ENCODE measurements around the gene ANP32E. TPM values are rescaled to one million over a fixed set of nuclear protein-coding genes. Genes with fewer than 3 reads are reported as not detected.

The ANP32E gene
- total and polyA plus RNA-seq, 2 of the 13 experiments (the other 11 are each of a cell fraction or from before 2014, with no cell fraction given) = 10.3 to 53.0 TPM

DNA sequence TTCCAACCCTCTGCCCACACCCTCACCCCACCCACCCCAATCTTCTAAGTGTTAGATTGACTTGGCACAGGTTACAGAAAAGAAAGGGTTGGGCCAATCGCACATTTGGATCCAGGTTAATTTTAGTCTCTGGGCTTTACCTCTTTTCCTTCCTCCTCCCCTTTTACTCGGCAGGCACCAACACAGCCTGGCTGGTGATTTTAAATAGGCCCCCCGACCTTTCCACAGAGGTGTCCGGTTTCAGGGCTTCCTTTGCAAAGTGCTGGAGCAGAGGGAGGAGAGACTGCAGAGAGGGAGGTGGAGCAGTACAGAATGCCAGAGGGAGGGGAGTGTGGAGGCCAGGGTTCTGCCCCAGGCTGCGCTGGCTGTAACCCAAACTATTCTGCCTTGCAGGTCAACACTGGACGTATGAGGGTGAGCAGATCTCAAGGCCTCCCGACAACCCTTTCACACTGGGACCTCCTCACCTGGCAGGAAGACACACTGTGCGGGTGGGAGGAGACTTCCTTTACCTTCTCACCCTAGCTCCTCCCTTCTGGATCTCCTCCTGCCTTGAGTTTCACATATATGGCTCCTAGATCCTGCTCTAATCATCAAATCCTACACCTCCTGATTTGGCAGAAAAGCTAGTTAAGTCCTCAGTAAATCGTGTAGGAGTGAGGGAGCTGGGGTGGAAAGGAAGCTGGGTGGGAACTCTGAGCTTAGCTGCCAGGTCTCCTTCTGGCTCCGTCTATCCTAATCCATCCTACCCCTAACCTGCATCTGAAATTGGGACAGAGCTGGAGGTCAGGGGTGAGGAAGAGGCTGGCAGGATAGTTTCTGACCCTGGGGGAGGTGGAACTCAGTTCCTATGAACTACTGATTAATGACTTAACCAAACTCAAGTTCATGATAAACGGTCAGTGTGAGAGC lies 24.1 kb upstream of the ANP32E start (continued):
- TF ChIP-seq, protein P1, sequence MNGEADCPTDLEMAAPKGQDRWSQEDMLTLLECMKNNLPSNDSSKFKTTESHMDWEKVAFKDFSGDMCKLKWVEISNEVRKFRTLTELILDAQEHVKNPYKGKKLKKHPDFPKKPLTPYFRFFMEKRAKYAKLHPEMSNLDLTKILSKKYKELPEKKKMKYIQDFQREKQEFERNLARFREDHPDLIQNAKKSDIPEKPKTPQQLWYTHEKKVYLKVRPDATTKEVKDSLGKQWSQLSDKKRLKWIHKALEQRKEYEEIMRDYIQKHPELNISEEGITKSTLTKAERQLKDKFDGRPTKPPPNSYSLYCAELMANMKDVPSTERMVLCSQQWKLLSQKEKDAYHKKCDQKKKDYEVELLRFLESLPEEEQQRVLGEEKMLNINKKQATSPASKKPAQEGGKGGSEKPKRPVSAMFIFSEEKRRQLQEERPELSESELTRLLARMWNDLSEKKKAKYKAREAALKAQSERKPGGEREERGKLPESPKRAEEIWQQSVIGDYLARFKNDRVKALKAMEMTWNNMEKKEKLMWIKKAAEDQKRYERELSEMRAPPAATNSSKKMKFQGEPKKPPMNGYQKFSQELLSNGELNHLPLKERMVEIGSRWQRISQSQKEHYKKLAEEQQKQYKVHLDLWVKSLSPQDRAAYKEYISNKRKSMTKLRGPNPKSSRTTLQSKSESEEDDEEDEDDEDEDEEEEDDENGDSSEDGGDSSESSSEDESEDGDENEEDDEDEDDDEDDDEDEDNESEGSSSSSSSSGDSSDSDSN (CRISPR knock-in tag; IDR thresholded peaks at IDR 0.05) = 0 out of 2 replicates have a peak, but pooled peaks have one; percentile 30
- 0 out of 2 replicates have a peak, but pooled peaks have one; percentile 41 for TF ChIP-seq ZNF143 (CRISPR knock-in tag; IDR thresholded peaks at IDR 0.05)
- TF ChIP-seq, protein P2, sequence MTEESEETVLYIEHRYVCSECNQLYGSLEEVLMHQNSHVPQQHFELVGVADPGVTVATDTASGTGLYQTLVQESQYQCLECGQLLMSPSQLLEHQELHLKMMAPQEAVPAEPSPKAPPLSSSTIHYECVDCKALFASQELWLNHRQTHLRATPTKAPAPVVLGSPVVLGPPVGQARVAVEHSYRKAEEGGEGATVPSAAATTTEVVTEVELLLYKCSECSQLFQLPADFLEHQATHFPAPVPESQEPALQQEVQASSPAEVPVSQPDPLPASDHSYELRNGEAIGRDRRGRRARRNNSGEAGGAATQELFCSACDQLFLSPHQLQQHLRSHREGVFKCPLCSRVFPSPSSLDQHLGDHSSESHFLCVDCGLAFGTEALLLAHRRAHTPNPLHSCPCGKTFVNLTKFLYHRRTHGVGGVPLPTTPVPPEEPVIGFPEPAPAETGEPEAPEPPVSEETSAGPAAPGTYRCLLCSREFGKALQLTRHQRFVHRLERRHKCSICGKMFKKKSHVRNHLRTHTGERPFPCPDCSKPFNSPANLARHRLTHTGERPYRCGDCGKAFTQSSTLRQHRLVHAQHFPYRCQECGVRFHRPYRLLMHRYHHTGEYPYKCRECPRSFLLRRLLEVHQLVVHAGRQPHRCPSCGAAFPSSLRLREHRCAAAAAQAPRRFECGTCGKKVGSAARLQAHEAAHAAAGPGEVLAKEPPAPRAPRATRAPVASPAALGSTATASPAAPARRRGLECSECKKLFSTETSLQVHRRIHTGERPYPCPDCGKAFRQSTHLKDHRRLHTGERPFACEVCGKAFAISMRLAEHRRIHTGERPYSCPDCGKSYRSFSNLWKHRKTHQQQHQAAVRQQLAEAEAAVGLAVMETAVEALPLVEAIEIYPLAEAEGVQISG (CRISPR knock-in tag; IDR thresholded peaks at IDR 0.05) = 0 out of 2 replicates have a peak, but pooled peaks have one; percentile 15
- no peak for TF ChIP-seq ZNF496 (CRISPR knock-in tag; IDR thresholded peaks at IDR 0.05; ENCODE audit: insufficient replicate concordance)
- no peak; the same call in 1 of the 2 replicates for TF ChIP-seq POLR2AphosphoS5 (IDR thresholded peaks at IDR 0.05; ENCODE audit: low read depth, low read length)
- TF ChIP-seq, protein P3, sequence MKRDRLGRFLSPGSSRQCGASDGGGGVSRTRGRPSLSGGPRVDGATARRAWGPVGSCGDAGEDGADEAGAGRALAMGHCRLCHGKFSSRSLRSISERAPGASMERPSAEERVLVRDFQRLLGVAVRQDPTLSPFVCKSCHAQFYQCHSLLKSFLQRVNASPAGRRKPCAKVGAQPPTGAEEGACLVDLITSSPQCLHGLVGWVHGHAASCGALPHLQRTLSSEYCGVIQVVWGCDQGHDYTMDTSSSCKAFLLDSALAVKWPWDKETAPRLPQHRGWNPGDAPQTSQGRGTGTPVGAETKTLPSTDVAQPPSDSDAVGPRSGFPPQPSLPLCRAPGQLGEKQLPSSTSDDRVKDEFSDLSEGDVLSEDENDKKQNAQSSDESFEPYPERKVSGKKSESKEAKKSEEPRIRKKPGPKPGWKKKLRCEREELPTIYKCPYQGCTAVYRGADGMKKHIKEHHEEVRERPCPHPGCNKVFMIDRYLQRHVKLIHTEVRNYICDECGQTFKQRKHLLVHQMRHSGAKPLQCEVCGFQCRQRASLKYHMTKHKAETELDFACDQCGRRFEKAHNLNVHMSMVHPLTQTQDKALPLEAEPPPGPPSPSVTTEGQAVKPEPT (CRISPR knock-in tag; IDR thresholded peaks at IDR 0.05; ENCODE audit: low read depth) = peak; percentile 44; the same call in 1 of the 2 replicates
- no peak for TF ChIP-seq PTBP1 (IDR thresholded peaks at IDR 0.05; ENCODE audit: low read depth, low read length, poor library complexity, severe bottlenecking)
- TF ChIP-seq, protein P4, sequence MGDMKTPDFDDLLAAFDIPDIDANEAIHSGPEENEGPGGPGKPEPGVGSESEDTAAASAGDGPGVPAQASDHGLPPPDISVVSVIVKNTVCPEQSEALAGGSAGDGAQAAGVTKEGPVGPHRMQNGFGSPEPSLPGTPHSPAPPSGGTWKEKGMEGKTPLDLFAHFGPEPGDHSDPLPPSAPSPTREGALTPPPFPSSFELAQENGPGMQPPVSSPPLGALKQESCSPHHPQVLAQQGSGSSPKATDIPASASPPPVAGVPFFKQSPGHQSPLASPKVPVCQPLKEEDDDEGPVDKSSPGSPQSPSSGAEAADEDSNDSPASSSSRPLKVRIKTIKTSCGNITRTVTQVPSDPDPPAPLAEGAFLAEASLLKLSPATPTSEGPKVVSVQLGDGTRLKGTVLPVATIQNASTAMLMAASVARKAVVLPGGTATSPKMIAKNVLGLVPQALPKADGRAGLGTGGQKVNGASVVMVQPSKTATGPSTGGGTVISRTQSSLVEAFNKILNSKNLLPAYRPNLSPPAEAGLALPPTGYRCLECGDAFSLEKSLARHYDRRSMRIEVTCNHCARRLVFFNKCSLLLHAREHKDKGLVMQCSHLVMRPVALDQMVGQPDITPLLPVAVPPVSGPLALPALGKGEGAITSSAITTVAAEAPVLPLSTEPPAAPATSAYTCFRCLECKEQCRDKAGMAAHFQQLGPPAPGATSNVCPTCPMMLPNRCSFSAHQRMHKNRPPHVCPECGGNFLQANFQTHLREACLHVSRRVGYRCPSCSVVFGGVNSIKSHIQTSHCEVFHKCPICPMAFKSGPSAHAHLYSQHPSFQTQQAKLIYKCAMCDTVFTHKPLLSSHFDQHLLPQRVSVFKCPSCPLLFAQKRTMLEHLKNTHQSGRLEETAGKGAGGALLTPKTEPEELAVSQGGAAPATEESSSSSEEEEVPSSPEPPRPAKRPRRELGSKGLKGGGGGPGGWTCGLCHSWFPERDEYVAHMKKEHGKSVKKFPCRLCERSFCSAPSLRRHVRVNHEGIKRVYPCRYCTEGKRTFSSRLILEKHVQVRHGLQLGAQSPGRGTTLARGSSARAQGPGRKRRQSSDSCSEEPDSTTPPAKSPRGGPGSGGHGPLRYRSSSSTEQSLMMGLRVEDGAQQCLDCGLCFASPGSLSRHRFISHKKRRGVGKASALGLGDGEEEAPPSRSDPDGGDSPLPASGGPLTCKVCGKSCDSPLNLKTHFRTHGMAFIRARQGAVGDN (CRISPR knock-in tag; IDR thresholded peaks at IDR 0.05) = peak; percentile 53
- TF ChIP-seq EHMT2 (IDR thresholded peaks at IDR 0.05; ENCODE audit: borderline replicate concordance, low read depth, low read length) = no peak
- TF ChIP-seq POLR2A (IDR thresholded peaks at IDR 0.05; ENCODE audit: insufficient read depth in 1 of 2, low read depth in 2 of 2, low read length in 2 of 2) = 0 out of 4 replicates have a peak, but pooled peaks of 1 of the 2 experiments have one; percentile 45
- TF ChIP-seq ZNF317 (CRISPR knock-in tag; IDR thresholded peaks at IDR 0.05) = no peak
- TF ChIP-seq FOXA1 (IDR thresholded peaks at IDR 0.05) = no peak
- no peak for TF ChIP-seq FOXA1 (CRISPR knock-in tag; IDR thresholded peaks at IDR 0.05)
- TF ChIP-seq BRCA1 (CRISPR knock-in tag; IDR thresholded peaks at IDR 0.05) = no peak
- TF ChIP-seq ZNF569 (CRISPR knock-in tag; IDR thresholded peaks at IDR 0.05; ENCODE audit: borderline replicate concordance) = no peak
- TF ChIP-seq SP5 (CRISPR knock-in tag; IDR thresholded peaks at IDR 0.05; ENCODE audit: borderline replicate concordance, low read depth) = peak; percentile 72
- TF ChIP-seq CBX2 (IDR thresholded peaks at IDR 0.05; ENCODE audit: low read depth, low read length) = no peak
- TF ChIP-seq CBX2 (CRISPR knock-in tag; IDR thresholded peaks at IDR 0.05; ENCODE audit: low read depth) = no peak
